ENCODE results near the gene ROBO1. TPM values are rescaled to one million over a fixed set of nuclear protein-coding genes. Genes with fewer than 3 reads are reported as not detected.

Gene ROBO1
- total and polyA plus RNA-seq, 2 of the 13 experiments (the other 11 are each of a cell fraction or from before 2014, with no cell fraction given) = 52.2 to 71.0 TPM

- no peak for TF ChIP-seq PBX2 (CRISPR knock-in tag; IDR thresholded peaks at IDR 0.05)
- TF ChIP-seq TAF1 (CRISPR knock-in tag; IDR thresholded peaks at IDR 0.05) = no peak
- no peak for TF ChIP-seq ZNF614 (CRISPR knock-in tag; IDR thresholded peaks at IDR 0.05; ENCODE audit: borderline replicate concordance)
- no peak for TF ChIP-seq E2F5 (CRISPR knock-in tag; conservative IDR thresholded peaks at IDR 0.05)
- TF ChIP-seq YEATS4 (CRISPR knock-in tag; IDR thresholded peaks at IDR 0.05; ENCODE audit: borderline replicate concordance) = no peak
Observed at GRCh38 chr3:79148786-79149185, 619.0 kb downstream of the ROBO1 start (continued).

- H3K9me3 ChIP-seq (ENCODE audit: low read length) = no peaks in the 10 kb centered on the region
- FAIRE-seq = no peak
- no peaks in the 10 kb centered on the region for H4K20me1 ChIP-seq (ENCODE audit: insufficient read depth, low read length)
- DNase-seq (ENCODE audit: low spot score) = no peak
- ChIA-PET POLR2A (no interaction called here), CTCF (ENCODE audit: low intra/inter-chr PET ratio, low total read pairs) (no interaction called here)
- no peaks in the 10 kb centered on the region; a peak in 1 of 5 replicates for H3K27me3 ChIP-seq (ENCODE audit: control insufficient read depth in 1 of 2, insufficient read depth in 2 of 2, low read length in 2 of 2)
- no peaks in the 10 kb centered on the region for H3K36me3 ChIP-seq (replicated peaks in 1 of 2; ENCODE audit: control insufficient read depth in 1 of 2, insufficient read depth in 2 of 2, low read length in 2 of 2)
- H3K9ac ChIP-seq (ENCODE audit: insufficient read depth, low read depth, low read length) = no peak overlapping the region
- intact Hi-C loops (cut with micrococcal nuclease; ENCODE audit: unreplicated experiment) (no loop called here), in situ Hi-C loops (cut with HindIII; ENCODE audit: extremely low pct_ligation_motif_present, low pct_unique_long_range_greater_than_20kb) (no loop called here)
- H3K4me2 ChIP-seq (ENCODE audit: low read depth, low read length) = no peak overlapping the region
- no peak overlapping the region for H2AFZ ChIP-seq (ENCODE audit: low read length)
- ATAC-seq = no peak
- no peak overlapping the region for H3K27ac ChIP-seq (ENCODE audit: extremely low read length, insufficient read depth, low read length)
- H3K79me2 ChIP-seq (ENCODE audit: insufficient read depth, low read length) = no peaks in the 10 kb centered on the region
- no peaks in the 10 kb centered on the region for H3K4me1 ChIP-seq (ENCODE audit: insufficient read depth, low read length)
- WGBS (ENCODE audit: low lambda C conversion rate) = 13% methylated on average over 3 of the region's 3 CpGs
- no TSS peak for BruUV-seq (replicated peaks)
- TF ChIP-seq ZNF615 (CRISPR knock-in tag; IDR thresholded peaks at IDR 0.05; ENCODE audit: borderline replicate concordance) = no peak
- TF ChIP-seq ATF7 (IDR thresholded peaks at IDR 0.05) = peak; percentile 20; the same call in 1 of the 2 replicates
- TF ChIP-seq ATF7 (CRISPR knock-in tag; IDR thresholded peaks at IDR 0.05) = no peak
- TF ChIP-seq CREB1 (IDR thresholded peaks at IDR 0.05) = peak; percentile 54
- TF ChIP-seq CREB1 (CRISPR knock-in tag; IDR thresholded peaks at IDR 0.05) = no peak
- no peak overlapping the region for H3K4me3 ChIP-seq (replicated peaks in 1 of 3; ENCODE audit: insufficient read depth in 1 of 3, low read depth in 2 of 3, low read length in 3 of 3)
Observed at GRCh38 chr3:79146024-79146423, 621.8 kb downstream of the ROBO1 start.
